NCI-H446 treated with DMSO at 0.1 percent for 48 hours (cell line): ENCODE data around the gene IL17RC.
"Not testable (repeated sequence)": the region's sequence is repeated elsewhere in the genome, so short reads cannot be mapped to it uniquely, and the experiment has no call there.

Experiments used
- DNase-seq: peaks from one replicate; lab custom pipeline; 2025; lab: John Stamatoyannopoulos, UW

Gene IL17RC

GRCh38 chr3:9895715-9896114, 21.2 kb upstream of the IL17RC start:
- not testable (repeated sequence) for DNase-seq

GRCh38 chr3:9896755-9897407, 20.0 kb upstream of the IL17RC start:
- not testable (repeated sequence) for DNase-seq

- peak; percentile 27 for DNase-seq
Measured at GRCh38 chr3:9897408-9898372, 19.2 kb upstream of the IL17RC start.

DNA sequence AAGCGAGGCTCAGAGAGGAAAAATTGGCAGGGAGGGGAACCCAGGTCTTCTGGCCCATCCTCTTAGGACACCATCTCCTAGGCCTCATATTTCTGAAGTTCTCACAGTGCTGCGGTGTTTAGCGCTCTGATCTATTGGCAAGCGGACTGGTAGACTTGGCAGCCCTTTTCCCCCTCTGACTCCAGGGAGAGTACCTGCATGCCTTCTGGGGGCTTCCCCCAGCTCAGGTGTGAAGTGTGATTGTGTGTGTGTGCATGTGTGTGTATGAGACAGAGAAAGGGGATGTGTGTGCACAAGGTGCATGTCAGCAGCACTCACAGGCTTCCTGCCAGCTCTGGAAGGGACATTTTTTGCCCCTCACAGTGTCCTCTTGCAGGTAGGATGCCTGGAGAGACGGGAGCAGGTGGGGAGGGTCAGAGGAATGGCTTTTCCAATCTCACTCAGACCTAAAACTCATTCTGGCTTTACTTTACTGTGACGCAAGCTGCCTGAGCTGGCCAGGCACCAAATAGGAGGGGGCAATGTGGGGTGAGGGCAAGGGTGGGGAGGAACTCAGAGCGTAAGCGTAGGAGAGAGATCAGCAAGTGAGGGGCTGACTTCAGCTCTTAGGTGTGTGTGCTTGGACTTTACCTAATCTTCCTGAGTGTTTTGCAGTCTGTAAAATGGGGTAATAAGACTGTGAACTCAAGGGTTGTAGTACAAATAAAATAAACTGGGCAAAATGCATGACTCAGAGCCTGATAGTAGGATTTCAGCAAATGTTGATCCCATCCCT, 18.2 kb upstream of the IL17RC start:
- DNase-seq, result no peak

GRCh38 chr3:9899289-9899791, 17.6 kb upstream of the IL17RC start:
- DNase-seq, result no peak

GRCh38 chr3:9900965-9901415, 15.9 kb upstream of the IL17RC start:
- not testable (repeated sequence) for DNase-seq

DNA sequence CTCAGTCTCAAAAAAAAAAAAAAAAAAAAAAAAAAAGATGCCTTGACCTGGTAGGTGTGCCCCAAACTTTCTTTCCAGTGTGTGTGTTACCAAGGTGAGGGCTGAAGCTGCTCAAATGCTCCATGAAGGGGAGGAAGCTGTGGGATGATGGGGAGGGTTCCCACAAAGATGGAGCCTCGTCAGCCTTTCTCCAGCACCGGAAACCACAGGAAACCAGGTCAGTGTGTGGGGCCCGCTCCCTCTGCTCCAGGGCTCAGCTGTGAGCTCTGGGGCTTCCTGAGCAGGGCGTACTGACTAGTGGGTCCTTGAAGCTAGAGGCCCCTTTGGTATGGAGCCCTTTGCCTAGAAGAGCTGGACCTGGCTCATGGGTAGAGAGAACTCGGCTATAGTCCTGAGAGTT, 14.9 kb upstream of the IL17RC start:
- DNase-seq, result no peak

DNA sequence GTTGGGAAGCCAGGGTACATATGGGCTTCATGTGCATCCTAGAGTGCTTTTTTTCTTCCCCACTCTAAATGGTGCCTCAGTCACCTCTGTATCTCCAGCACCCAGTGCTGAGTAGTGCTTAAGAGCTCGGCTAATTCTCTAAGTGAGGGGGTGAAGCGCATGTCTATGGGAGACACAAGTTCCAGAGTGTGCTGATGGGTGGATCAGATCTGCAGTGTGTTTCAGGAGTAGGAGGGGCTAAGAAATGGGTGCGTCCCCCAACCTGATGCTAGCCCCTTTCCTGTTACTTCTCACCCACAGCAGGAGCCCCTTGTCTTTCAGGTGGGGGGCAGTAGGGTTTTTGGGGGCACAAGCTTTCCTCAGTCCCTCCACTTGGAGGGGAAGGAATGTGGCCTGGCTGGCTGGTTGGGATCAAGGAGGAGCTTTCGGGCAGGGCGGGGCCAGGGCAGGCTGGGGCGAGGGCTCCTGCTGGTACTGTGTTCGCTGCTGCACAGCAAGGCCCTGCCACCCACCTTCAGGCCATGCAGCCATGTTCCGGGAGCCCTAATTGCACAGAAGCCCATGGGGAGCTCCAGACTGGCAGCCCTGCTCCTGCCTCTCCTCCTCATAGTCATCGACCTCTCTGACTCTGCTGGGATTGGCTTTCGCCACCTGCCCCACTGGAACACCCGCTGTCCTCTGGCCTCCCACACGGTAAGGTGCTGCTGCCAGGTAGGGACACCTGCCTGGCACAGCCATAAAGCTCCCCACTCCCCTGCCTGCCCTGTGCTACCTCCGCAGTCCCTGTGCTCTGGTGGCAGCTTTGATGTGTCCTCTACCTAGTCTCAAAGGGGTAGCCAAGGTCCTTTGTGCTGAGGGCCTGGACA, 14.3 kb upstream of the IL17RC start, which contains the start of gene IL17RE:
IL17RE (plus strand) TSS at position 477 of the 866 bp plus-strand sequence; CDS start at position 562, 85 bp downstream.
- no peak for DNase-seq

GRCh38 chr3:9903238-9903624, 13.7 kb upstream of the IL17RC start:
- DNase-seq, result no peak

- no peak for DNase-seq
Measured at GRCh38 chr3:9903904-9904303, 13.0 kb upstream of the IL17RC start.

GRCh38 chr3:9906480-9906879, 10.4 kb upstream of the IL17RC start:
- no peak for DNase-seq

DNA sequence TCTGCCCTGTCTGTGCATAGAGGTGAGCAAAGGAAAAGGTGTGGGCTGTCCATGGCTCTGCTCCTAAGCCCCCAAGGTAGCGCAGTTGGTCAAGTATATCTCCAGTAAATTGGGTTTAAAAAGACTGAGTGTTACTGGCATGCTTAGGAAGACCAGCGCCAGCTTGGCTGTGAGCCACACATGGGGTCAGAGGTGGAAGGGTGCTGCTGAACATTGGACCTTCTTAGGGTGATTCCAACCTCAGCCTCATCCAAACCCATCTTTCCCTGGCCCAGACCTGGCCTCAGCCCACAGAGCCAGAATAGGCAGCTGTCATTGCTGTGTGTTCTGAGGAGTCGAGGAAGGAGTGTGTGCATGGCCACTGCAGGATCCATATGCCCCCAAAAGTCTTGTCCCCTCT, 8.6 kb upstream of the IL17RC start:
- DNase-seq, result no peak

DNA sequence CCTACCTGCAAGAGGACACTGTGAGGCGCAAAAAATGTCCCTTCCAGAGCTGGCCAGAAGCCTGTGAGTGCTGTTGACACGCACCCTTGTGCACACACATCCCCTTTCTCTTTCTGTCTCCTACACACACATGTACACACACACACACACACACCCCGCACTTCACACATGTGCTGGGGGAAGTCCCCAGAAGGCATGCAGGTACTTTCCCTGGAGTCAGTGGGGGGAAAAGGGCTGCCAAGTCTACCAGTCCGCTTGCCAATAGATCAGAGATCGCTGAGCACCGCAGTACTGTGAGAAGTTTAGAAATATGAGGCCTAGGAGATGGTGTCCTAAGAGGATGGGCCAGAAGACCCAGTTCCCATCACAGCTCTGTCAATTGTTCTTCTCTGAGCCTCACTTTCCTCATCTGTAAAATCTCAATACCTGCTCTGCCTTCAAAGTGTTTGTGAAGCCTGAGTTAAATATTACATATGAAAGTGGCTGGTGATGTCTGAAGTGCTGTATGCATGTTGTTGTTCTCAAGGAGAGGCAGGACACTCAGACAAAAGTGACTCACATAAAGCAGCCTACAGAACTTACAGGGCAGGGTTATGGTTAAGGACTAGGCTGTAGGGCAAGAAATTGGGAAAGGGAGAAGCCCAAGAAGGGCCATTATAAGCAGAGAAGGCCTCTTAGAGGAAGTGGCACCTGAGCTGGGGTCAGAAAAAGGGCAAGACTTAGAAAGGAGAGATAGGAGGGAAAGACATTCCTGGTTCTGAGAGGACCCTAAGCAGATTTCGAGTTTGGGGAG, 7.5 kb upstream of the IL17RC start:
- no peak for DNase-seq

- DNase-seq, result no peak
Measured at GRCh38 chr3:9911863-9912262, 5.0 kb upstream of the IL17RC start.

- DNase-seq, result no peak
Measured at GRCh38 chr3:9912294-9912935, 4.5 kb upstream of the IL17RC start.

DNA sequence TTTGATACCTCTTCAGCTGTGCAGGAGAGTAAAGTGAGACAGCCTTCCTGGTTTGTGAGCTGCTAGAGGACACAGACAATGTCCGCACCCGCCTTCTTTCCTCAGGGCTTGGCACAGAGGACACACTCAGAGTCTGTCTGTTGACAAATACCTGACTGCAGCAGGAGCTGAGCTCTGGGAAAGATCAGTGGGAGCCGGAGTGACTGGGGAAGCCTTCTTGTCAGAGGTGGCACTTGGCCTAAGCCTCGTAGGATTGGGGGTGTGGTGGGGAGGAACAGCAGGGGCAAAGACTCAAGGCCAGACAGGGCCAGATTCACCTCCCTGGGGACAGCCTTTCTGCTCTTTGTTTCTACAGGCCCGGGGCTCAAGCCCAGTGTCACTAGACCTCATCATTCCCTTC, 3.3 kb upstream of the IL17RC start:
- no peak for DNase-seq

DNA sequence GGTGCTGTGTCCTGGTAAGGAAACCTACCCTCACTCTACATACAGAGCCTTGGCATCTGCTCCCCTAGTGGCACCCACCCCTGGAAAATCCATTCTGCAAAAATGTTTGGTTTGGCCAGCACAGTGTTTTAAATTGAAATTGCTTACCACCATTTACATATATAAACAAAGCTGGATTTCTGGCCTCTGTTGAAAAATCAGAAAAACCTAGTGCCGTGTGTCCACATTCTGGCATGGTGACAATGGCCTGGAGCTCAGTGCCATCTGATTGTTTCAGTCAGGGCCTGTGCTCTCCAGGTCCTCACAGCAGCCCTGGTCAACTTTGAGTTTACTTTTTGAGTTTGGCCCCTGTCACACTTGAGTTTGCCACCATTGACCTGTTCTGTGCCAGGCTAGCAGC, 2.9 kb upstream of the IL17RC start:
- no peak for DNase-seq

- no peak for DNase-seq
Measured at GRCh38 chr3:9914559-9915253, 2.2 kb upstream of the IL17RC start.
